Left renal pelvis (tissue), 4 donors: ENCODE data around the gene SDC1. TPM values are rescaled to one million over a fixed set of nuclear protein-coding genes. Genes with fewer than 3 reads are reported as not detected.
A peak's percentile ranks its signal among the peaks of the same experiment; 100 is the strongest.
"Not testable (repeated sequence)": the region's sequence is repeated elsewhere in the genome, so short reads cannot be mapped to it uniquely, and the experiment has no call there.

ENCODE experiments used
- DNase-seq, 4 donors: peaks; one replicate each; pipeline ENCODE4 v3.0.0-alpha.2; 2013; ENCODE audit warnings: low read depth in 4 of 4, low spot score in 3 of 4
- polyA plus RNA-seq, 4 donors: library from polyadenylated mRNA; unstranded; fragments of 120-200 nt; gene quantifications; one replicate each; pipeline ENCODE4 v1.2.1, GENCODE V29; 2013; ENCODE audit not compliant: insufficient read length in 4 of 4

Gene SDC1, protein sequence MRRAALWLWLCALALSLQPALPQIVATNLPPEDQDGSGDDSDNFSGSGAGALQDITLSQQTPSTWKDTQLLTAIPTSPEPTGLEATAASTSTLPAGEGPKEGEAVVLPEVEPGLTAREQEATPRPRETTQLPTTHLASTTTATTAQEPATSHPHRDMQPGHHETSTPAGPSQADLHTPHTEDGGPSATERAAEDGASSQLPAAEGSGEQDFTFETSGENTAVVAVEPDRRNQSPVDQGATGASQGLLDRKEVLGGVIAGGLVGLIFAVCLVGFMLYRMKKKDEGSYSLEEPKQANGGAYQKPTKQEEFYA
- polyA plus RNA-seq = 10 to 100 TPM; 20.7 to 31.5 (median 27.3) TPM

DNA sequence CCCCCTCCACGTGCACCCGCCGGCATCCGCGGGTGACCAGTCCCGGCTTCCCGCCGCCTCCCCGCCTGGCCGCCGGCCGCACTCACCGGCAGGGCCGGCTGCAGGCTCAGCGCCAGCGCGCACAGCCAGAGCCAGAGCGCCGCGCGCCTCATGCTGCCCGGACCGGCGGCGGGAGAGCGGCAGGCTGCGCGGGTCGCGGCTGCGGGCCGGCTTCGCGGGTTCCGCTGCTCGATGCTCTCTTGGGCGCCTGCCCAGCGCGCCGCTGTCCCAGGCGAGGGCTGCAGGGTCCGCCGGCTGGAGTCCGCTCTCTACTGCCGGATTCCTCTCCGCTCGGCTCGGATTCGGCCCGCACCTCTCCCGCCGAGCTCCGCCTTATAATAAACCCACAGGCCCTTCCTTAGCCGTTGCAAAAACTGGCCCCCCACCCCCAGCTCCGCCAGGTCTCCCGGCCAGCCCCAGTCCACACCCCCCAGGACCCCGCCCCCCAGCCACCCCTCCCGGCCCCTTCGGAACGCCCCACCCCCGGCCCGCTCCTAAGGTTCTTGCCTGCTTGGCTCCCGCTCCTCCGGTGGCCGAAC, at the start of gene SDC1:
TSS of gene SDC1 (minus strand) at position 415 of the 578 bp plus-strand sequence. CDS start at position 152, 263 bp downstream.
- peak in 1 of 4 donors; percentile 39 for DNase-seq

DNA sequence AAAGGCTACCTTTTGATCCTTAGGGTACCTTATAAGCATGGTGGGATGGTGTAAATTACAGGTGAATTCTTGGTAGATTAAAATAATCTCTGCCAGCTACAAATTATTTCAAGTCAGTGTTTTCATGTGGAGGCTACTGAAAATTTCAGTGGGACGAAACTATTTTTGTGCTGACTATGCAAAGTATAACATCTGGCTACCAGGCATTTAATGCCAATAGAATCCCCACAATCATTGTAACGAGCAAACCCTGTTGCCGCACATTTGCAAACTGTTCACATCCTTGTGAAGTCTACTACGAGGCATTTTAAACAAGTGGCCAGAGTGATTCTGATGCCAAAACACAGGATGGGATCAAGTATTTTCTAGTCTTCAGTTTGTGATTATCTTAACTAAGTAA, 48.1 kb upstream of the SDC1 start:
- no peak for DNase-seq

DNA sequence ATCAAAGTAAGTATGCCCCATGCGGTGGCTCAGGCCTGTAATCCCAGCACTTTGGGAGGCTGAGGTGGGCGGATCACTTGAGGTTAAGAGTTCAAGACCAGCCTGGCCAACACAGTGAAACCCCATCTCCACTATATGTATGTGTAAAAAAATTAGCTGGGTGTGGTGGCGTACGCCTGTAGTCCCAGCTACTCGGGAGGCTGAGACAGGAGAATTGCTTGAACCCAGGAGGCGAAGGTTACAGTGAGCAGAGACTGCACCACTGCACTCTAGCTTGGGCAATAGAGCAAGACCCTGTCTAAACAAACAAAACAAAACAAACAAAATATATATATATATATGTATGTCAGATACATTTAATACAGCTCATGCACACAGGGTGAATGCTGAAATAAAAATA, 43.4 kb upstream of the SDC1 start:
- DNase-seq = not testable (repeated sequence)

DNA sequence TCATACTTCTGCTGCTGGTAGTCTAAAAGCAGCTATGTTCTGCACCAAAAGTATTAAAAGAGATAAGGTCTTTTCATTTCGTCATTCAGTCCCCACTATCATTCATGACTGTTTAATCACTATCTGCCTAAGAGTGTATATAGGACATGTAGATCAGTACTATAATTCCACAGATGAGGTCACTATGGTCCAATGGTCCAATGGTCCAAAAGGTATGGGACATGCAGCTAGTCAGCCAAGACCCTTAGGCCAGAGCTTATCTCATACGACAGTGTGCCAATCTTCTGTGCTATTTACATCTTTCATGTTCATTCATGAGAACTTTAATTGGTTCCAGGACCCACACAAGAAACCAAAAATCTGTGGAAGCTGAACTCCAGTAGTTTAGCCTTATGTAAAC, 42.6 kb upstream of the SDC1 start:
- DNase-seq = no peak

DNA sequence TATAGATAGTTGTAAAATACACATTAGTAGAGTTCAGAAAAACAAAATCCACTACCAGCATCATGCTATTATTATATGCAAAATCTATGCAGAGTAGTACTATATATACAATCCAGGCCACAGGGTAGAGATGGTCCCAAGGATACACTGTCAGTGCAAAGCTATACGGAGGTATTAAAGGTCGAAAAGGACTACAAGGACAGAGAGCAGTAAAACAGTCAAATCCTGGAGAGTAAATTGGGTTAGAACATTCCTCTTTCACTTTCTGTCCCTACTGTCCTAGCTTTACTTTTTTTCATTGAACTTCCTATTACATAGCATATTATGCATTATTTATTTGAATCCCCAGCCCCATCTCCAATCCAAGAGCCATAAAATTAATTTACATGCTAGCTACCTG, 39.7 kb upstream of the SDC1 start:
- DNase-seq = no peak

DNA sequence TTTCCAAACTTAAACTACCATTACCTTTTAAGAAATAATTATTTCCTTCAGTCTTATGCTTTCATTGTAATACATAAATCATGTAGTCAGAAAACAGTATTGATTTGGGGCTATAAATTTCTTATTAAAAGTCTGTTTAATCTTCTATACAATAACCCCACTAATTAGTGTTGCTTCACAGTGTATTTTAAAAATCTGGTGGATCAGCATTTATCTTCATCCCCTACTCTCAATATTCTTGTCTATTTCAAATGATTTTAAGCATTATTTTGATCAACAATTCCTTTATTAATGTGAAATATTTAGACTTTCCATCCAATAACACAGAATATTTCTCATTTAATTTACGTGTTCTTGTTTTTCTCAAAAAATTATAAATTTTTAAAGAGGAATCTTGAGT, 32.5 kb upstream of the SDC1 start:
- no peak for DNase-seq

DNA sequence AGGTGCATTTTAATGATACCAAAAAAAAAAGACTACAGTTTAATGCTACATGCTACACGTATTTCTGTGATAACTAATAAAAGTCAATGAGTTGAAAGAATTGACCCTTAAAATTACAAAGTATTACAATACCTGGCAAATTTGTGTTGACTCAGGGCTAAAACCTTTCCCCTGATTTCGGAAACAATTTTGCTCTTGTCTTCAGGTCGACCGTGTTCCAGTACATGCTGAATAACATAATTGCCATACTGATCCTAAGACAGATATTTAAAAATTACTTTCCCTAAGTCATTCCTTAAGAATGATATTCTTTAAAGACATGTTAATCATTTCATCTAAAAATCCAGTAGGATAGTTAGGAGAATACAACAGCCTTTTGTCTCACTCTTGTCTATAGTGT, 29.8 kb upstream of the SDC1 start:
- DNase-seq = no peak

DNA sequence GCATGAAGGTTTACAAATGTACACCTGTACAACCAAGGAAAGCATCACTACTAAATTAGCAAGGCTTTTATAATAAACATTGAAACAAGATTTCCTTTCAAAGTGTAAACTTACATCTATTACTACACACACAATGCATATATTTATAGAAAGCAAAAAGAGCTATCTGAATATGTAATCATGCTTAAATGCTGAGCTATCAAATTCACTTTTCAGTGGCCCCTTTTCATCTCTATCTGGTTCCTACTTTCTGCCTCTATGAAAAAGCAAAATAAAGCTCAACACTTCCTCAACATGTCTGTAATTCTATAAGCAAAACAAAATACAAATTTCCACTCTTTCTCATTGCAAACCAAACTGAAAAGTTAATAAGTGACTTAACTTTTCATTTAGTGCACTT, 25.5 kb upstream of the SDC1 start:
- no peak for DNase-seq

DNA sequence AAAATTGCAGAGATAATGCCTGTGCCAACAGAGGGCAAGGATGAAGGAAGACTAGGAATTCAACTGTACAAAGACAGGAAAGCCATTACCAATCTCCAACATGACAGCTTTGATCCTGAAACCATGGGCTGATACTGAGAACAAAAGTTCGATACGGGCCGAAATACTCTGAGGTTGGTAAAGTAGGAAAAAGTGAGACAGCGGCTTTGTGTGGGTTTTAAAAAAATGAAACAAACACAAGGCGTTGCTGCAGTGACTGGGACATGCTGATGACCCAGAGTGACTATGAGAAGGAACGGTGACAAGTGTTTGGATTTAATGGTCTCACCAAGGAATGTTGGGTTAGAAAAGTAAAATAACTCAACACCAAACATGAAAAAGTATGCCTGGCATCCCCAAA, 24.2 kb upstream of the SDC1 start:
- DNase-seq = no peak

DNA sequence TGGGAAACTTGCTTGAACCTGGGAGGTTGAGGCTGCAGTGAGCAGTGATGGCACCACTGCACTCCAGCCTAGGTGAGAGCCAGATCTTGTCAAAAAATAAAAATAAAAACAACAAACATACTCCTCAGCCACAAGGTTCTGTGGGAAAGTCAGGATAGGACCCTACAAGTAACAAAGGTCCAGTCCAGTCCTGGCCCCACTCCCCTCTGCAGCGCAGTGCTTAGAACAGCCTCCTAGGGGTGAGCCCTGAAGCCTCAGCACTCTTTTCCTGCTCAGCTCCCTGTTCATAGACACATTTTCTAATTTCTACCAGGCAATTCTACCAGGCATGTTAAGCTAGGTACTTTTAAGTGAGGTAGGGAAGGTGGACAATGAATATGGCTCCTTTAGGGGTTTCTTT, 22.2 kb upstream of the SDC1 start:
- no peak for DNase-seq

DNA sequence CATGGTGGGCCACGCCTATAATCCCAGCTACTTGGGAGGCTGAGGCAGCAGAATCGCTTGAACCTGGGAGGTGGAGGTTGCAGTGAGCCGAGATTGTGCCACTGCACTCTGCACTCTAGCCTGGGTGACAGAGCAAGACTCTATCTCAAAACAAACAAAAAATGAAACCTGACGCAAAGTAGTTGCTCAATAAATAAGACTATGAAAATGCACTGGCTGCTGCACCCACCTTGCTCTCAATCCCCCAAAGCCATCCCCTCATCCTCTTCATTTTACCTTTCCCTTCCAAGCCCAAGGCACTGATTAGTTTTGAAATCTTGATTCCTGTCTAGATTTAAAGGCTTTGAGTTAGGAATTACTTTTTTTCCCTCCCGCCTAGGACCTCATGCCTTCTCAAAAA, 18.7 kb upstream of the SDC1 start:
- DNase-seq = not testable (repeated sequence)

DNA sequence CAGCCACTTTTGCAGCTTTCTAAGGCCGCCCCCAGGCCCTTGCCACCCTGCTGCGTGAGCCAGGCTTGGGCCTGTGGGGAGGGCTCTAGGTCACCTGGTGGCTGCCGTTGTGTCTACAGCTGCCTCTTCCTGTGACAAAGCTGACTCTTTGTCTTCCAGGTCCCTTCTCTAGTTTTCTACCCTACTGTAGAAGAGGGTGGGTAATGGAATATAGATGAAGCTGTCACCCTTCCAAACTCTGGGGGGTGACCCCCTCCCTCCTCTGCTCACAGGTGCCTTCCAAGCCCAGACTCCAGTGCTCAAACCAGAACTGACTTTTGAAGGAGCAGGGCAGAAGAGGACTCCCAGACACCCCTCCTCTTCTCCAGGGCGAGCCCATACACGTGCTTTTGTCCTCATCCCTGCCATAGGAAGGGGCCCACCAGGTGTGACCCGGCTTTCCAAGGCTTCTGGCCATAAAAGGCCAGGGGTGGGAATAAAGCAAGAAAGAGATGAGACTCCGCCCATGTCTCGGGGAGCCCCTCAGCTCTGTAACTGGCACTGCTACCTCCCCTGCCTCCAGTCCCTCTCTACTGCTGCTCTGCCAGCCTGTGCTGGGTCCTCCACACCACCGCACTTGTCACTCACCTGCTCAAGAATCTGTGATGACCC, 17.9 kb upstream of the SDC1 start:
- no peak for DNase-seq

DNA sequence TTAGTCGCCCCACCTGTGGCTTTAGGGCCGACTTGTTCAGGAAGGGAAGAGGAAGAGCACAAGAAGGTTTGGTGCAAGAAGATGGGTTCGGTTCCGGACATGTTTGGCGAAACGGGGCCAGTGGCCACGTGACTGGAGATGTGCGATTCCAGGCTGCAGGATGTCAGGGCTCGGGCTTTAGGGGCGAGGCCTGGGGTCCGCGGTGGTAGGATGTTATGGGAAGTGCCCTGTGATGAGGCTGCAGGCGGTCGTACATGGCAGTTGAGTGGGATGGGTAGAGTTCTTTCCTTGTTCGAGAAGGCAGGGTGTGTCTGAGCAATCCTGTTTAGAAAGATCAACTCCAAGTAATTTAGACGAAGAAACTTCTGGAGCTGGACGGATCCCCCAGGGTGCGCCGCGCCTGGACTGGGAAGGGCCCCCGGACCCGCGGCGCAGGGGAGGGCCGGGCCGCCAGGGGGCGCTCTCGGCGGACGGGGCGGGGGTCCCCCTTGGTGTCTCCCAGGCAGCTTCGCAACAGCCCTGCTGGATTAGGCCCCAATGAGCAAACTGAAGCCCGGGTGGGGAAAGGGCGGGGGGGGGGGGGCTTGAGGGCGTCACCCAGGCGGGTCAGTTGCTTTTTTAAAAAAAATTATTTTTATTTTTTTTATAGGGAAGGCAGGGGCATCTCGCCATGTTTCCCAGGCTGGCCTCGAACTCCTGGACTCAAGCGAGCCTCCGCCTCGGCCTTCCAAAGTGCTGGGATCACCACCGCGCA, 17.2 kb upstream of the SDC1 start:
- no peak for DNase-seq

DNA sequence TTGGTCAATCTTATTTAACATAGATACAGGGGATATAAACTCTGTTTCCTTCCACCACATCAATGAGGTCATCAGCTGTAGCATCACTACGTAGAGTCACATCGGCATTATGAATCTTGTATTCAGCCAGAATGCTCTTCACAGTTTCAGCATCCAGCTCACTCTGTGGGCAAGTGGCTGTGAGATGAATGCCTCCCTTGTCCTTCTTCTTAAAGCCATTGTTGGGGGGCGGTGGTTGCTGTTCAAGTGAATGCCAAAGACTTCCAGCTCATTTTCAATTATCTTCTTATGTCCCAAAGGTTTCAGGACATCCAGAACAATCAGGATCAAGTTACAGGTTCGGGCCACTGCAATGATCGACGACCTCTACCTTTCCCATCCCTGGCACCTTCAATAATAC, 15.4 kb upstream of the SDC1 start:
- not testable (repeated sequence) for DNase-seq

DNA sequence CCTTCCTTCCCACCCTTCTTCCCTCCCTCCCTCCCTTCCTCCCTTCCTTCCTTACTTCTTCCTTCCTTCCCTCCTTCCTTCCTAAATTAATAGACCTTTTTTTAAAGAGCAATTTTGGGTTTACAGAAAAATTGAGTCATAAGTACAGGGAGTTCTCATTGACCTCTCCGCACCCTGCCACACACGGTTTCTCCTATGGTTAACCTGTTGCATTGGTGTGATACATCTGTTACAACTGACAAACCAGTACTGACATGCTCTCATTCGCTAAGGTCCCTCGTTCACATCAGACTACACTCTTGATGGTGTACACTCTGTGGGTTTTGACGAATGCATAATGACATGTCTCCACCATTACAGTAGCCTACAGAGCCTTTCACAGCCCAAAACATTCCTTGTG, 11.6 kb upstream of the SDC1 start:
- no peak for DNase-seq

DNA sequence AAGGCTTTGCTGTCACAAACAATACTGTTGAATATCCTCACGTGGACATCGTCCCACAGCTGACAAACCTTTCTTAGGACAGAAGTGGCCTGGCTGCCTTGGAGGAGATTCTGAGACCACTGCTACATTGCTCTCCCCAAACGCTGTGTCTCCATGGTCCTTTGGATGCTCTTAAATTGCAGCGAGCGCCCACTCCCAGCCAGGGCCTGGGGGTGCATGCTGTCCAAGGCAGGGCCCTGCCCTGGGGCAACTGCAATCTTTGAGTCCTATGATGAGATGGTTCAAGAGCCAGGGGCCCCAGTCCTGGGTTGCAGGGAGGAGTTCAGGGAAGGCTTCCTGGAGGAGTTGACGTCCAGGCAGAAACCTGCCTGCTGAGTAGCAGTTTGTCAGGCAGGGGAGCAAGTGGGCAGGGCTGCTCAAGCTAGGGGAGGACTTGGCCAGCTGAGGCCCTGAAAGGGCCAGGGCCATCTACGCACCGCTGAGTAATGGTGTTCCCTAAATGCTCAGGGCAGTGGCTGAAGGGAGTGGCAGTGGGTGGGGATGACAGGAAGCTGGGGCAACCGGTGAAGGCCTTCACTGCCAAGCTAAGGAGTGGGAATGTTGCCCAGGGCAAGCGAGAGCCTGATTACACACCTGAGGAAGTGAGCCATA, 10.8 kb upstream of the SDC1 start:
- no peak for DNase-seq

DNA sequence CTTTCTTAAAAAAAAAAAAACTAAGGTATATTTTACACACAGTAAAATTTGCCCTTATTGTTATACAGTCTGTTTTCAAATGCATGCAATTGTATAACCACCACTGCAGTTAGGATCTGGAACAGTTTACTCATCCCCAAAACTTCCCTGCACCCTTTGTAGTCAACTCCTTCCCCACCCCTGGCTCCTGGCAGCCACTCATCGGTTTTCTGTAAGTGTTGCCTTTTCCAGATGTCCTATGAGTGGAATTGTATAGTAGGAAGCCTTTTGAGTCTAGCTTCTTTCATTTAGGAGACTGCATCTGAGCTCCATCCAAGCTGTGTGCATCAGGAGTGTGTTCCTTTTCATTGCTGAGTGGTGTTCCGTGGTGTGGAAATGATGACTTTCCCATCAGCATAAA, 9.7 kb upstream of the SDC1 start:
- DNase-seq = not testable (repeated sequence)

DNA sequence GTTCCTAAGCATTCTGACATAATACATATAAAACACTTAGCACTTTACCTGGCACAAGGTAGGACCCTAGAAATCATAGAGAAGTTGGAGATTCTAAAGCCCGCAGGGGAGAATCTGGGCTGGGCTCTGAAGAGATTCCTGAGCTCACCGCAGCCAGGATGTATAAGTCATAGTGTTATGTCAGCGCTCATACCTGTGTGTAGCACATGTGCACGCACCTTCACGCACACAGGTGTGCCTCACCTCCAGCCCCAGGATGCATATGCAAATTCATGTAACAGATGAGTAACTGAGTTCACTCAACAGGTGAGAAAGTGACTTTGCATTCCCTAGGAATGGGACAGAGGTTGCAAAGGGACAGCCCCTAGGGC, 7.9 kb upstream of the SDC1 start:
- no peak for DNase-seq

DNA sequence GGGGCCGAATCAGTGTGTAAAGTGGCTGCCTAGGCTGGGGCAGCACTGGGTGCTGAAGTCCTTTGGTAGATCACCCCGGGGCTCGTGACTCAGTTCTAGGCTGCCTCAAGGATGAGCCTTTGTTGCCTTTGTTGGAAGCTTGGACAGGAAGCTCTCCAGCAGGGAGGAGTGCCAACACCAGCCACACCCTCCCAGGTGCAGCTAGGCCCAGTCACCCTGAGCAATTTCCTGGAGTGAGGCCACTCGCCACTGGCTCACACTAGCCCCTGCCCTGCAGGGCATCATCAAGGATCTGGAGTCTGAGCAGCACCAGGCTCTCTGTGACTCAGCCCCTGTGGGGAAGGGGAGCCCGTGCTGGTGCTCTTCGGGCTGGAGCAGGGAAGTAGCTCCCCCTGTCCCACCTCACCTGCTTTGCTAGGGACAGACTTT, 6.7 kb upstream of the SDC1 start:
- DNase-seq = no peak

DNA sequence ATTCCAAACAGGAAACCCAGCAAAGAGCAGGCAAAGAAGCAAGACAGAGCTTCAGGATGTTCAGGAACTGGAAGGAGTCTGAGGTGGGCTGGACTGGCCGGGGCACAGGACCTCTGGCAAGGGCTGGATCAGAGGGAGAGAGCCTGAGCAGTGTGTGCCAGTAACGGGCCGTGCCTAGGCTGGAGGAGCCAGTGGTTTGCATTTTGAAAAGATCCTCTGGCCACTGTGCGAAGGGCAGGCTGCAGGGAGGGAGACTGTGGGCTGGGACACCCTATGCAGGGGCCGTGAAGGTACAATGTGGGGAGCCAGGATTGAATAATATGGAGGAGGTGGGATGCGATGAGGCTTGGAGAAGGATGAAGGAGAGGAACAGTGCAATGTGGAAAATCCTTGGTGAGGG, 6.2 kb upstream of the SDC1 start:
- DNase-seq = no peak

DNA sequence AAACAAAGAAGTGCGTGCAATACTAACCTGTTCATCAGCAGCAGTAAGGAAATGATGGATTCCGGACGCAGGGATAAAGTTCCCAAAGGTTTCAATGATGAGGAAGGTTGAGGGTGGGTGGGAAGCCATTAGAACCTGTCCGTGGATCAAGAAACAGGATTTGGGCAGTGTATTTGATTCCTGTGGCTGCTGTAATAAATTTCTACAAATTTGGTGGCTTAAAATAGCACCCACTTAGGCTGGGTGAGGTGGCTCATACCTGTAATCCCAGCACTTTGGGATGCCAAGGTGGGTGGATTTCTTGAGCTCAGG, 5.1 kb upstream of the SDC1 start:
- no peak for DNase-seq
